CD4-positive, alpha-beta T cell (primary cell): Measurements from ENCODE around the gene KRT33B. TPM values are rescaled to one million over a fixed set of nuclear protein-coding genes. Genes with fewer than 3 reads are reported as not detected.

Experiments used
- ATAC-seq: fragments of 200-7000 bp; cut with Tn5 transposase; one replicate; pipeline ENCODE4 v1.10.0; 2022; ENCODE audit warnings: mild to moderate bottlenecking; ENCODE audit not compliant: poor library complexity
- CTCF ChIA-PET: fragments of 350-600 bp; sonication (Branson Sonifier 250); formaldehyde crosslinking; loops from one replicate; lab custom pipeline; 2021; ENCODE audit warnings: antibody characterized with exemption, inconsistent platforms; lab: Charles Lee
- POLR2A ChIA-PET: fragments of 350-600 bp; sonication (Branson Sonifier 250); formaldehyde crosslinking; loops from one replicate; lab custom pipeline; 2021; ENCODE audit warnings: antibody characterized with exemption, inconsistent platforms; lab: Charles Lee
- DNase-seq, 14 experiments: peaks; one replicate each; pipeline ENCODE4 v3.0.0-alpha.2; 2013 to 2020; ENCODE audit warnings: mixed read lengths in 2 of 14
- H3K27ac ChIP-seq, 2 donors: one replicate each; pipeline versions ENCODE4 v1.5.1 to v1.7.0; 2013; ENCODE audit warnings: low read length in 2 of 2, low read depth in 1 of 2, mild to moderate bottlenecking in 1 of 2
- H3K27me3 ChIP-seq, 2 experiments: 1 replicate in 1 of 2; 2 replicates in 1 of 2; pipeline versions ENCODE4 v1.6.1 to v1.7.0; 2013; ENCODE audit warnings: low read length in 2 of 2, control low read depth in 1 of 2, mild to moderate bottlenecking in 1 of 2, moderate library complexity in 1 of 2; ENCODE audit not compliant: insufficient read depth in 2 of 2, control insufficient read depth in 1 of 2
- H3K36me3 ChIP-seq: one replicate; pipeline ENCODE4 v1.6.1; 2013; ENCODE audit warnings: low read length, control low read depth; ENCODE audit not compliant: insufficient read depth
- H3K4me1 ChIP-seq: one replicate; pipeline ENCODE4 v1.6.1; 2013; ENCODE audit warnings: low read length, control low read depth; ENCODE audit not compliant: insufficient read depth
- H3K4me3 ChIP-seq: one replicate; pipeline ENCODE4 v1.5.1; 2013; ENCODE audit warnings: mild to moderate bottlenecking, low read length, moderate library complexity
- H3K9me3 ChIP-seq, 2 experiments: 1 replicate in 1 of 2; 2 replicates in 1 of 2; pipeline versions ENCODE4 v1.6.1 to v1.7.0; 2013; ENCODE audit warnings: low read length in 2 of 2, mild to moderate bottlenecking in 2 of 2, control low read depth in 1 of 2, moderate library complexity in 1 of 2; ENCODE audit not compliant: control insufficient read depth in 1 of 2, insufficient read depth in 1 of 2
- H3K27ac Mint-ChIP-seq: one replicate; pipeline ENCODE4 v1.8.0; 2020; ENCODE audit warnings: mixed read lengths
- H3K27me3 Mint-ChIP-seq: one replicate; pipeline ENCODE4 v1.8.0; 2021; ENCODE audit warnings: mixed read lengths
- H3K36me3 Mint-ChIP-seq: one replicate; pipeline ENCODE4 v1.8.0; 2021; ENCODE audit warnings: low read depth, mixed read lengths
- H3K4me1 Mint-ChIP-seq: one replicate; pipeline ENCODE4 v1.8.0; 2021; ENCODE audit warnings: low read depth, mixed read lengths
- H3K4me3 Mint-ChIP-seq: one replicate; pipeline ENCODE4 v1.8.0; 2020; ENCODE audit warnings: mild to moderate bottlenecking, mixed read lengths
- H3K9me3 Mint-ChIP-seq: one replicate; pipeline ENCODE4 v1.8.0; 2020; ENCODE audit warnings: mixed read lengths
- intact Hi-C, 2 experiments: fragments of 100-400 bp; cut with DNase I in 1 of 2; cut with micrococcal nuclease in 1 of 2; formaldehyde crosslinking; loops; one replicate each; pipeline versions ENCODE4 v1.15.1 to v1.9.0; 2023 to 2025; cut with DNase I, micrococcal nuclease
- total RNA-seq, 174 experiments: library from RNA in 2 of 174; stranded (reverse) in 2 of 174; gene quantifications; one replicate each; pipeline ENCODE4 v1.2.3 and lab custom pipeline; 2021 to 2026
- TF ChIP-seq, protein P1 (sequence below): fragments of 200-600 bp; IDR thresholded peaks from one replicate; pipeline ENCODE4 v1.8.0; 2022; ENCODE audit warnings: antibody characterized with exemption, mild to moderate bottlenecking

KRT33B gene
- total RNA-seq, 2 experiments from 2014 or later: not detected

DNA sequence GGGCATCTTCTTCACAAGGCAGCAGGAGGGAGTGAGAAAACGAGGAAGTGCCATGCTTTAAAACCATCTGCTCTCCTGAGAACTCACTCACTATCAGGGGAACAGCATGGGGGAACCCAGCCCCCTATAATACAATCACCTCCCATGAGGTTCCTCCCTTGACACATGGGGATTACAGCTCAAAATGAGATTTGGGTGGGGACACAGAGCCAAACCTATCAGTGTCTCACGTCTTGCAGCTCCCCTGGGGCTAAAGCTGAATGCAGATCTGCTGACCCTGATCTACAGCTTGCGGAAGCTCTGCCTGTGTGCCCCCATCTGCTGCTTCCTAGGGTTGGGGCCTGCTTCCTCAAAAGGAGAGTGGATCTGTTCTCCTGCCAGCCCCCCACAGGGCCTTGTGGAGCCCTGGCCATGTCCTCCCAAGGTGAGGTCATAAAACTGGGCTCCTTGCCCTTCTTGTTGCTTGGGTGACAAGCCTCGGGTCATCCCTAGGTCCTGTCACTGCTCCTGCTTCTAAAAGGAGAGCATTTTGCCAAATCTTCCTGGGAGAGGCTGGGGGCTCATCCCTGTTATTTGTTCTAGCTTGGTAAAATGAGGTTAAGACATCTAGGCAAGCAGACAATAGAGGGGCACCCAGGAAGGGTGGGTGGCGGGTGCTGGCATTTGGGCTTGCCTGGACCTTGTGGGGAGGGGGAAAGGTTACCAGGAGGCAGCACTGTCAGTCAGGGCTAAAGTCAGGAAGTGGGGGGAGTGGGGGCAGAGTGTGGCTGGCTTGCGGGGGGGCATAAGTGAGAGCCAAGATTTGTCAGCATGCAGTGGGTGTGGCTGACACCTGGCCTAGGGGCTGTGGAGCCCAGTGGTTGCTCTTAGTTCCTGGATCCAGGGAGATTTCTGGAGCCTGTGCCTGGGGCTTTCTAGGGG lies 35.0 kb downstream of the KRT33B start:
- peaks cover 56% of the 10 kb centered on the region for H3K4me1 ChIP-seq

DNA sequence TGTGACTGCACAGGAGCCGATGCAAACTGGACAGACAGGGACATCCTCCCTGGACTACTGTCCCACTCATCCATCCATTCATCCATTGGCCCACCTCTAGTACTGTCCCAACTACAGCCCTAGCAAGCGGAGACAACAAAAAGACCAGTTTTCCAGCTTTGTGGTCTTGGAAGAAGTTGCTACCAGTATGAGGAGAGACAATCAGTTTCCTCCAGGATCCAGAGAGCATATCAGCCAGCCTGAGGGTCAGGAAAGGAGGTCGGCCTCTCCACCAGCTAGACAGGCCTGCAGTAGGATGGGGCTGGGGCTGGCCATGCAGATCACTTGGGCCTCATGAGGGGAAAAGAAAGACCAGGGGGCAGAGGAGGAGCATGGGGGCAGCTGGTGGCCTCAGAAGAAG lies 35.8 kb downstream of the KRT33B start:
- H3K9me3 ChIP-seq: no peaks in the 10 kb centered on the region
- H3K36me3 ChIP-seq: no peaks in the 10 kb centered on the region
- Mint-ChIP-seq H3K9me3 (no peaks in the 10 kb centered on the region), H3K36me3 (no peaks in the 10 kb centered on the region), H3K27me3 (no peaks in the 10 kb centered on the region), H3K4me3 (no peak overlapping the region), H3K27ac (peak overlapping the region; percentile 94), H3K4me1 (peaks cover 59% of the 10 kb centered on the region)
- DNase-seq: no peak
- intact Hi-C loops: no loop called here
- POLR2A ChIA-PET: interaction anchor here (2.1 kb wide), 1 partner anchor 25 kb away, joined by 6 read pairs; no protein-coding TSS in a partner anchor
- TF ChIP-seq, protein P1, sequence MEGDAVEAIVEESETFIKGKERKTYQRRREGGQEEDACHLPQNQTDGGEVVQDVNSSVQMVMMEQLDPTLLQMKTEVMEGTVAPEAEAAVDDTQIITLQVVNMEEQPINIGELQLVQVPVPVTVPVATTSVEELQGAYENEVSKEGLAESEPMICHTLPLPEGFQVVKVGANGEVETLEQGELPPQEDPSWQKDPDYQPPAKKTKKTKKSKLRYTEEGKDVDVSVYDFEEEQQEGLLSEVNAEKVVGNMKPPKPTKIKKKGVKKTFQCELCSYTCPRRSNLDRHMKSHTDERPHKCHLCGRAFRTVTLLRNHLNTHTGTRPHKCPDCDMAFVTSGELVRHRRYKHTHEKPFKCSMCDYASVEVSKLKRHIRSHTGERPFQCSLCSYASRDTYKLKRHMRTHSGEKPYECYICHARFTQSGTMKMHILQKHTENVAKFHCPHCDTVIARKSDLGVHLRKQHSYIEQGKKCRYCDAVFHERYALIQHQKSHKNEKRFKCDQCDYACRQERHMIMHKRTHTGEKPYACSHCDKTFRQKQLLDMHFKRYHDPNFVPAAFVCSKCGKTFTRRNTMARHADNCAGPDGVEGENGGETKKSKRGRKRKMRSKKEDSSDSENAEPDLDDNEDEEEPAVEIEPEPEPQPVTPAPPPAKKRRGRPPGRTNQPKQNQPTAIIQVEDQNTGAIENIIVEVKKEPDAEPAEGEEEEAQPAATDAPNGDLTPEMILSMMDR: no peak
- no peak for ATAC-seq
- H3K4me1 ChIP-seq: peaks cover 57% of the 10 kb centered on the region
- CTCF ChIA-PET: interaction anchor here (0.8 to 2.5 kb wide), 2 partner anchors 12 to 213 kb away, joined by 3 to 10 read pairs; no protein-coding TSS in a partner anchor
- no peaks in the 10 kb centered on the region for H3K27me3 ChIP-seq
- no peak overlapping the region for H3K4me3 ChIP-seq
- H3K27ac ChIP-seq: no peak overlapping the region

More for the DNA sequence above, 35.0 kb downstream of the KRT33B start:
- H3K9me3 ChIP-seq: no peaks in the 10 kb centered on the region
- Mint-ChIP-seq H3K36me3 (no peaks in the 10 kb centered on the region), H3K27me3 (no peaks in the 10 kb centered on the region), H3K27ac (peak overlapping the region; percentile 94), H3K4me1 (peaks cover 65% of the 10 kb centered on the region), H3K4me3 (peak overlapping the region; percentile 42), H3K9me3 (no peaks in the 10 kb centered on the region)
- no peak overlapping the region for H3K4me3 ChIP-seq
- no peak overlapping the region for H3K27ac ChIP-seq
- TF ChIP-seq, protein P1: no peak
- DNase-seq: peak in 3 of 14 experiments; percentile 32 to 59 (median 37)
- ChIA-PET CTCF (interaction anchor here (0.8 to 2.5 kb wide), 2 partner anchors 13 to 214 kb away, joined by 3 to 10 read pairs; no protein-coding TSS in a partner anchor), POLR2A (interaction anchor here (2.1 kb wide), 1 partner anchor 26 kb away, joined by 6 read pairs; no protein-coding TSS in a partner anchor)
- H3K36me3 ChIP-seq: no peaks in the 10 kb centered on the region
- intact Hi-C loops: loop anchor here in 1 of 2 experiments (5.0 kb wide), 2 partner anchors 43 to 213 kb away; no protein-coding TSS in a partner anchor
- H3K27me3 ChIP-seq: no peaks in the 10 kb centered on the region
- no peak for ATAC-seq

- Mint-ChIP-seq H3K4me1 (peaks cover 58% of the 10 kb centered on the region), H3K27me3 (no peaks in the 10 kb centered on the region), H3K36me3 (no peaks in the 10 kb centered on the region), H3K9me3 (no peaks in the 10 kb centered on the region), H3K4me3 (no peak overlapping the region), H3K27ac (peak overlapping the region; percentile 94)
- Histone ChIP-seq H3K9me3 (no peaks in the 10 kb centered on the region), H3K4me3 (no peak overlapping the region), H3K27me3 (no peaks in the 10 kb centered on the region), H3K27ac (no peak overlapping the region), H3K4me1 (peaks cover 61% of the 10 kb centered on the region), H3K36me3 (no peaks in the 10 kb centered on the region)
- intact Hi-C loops: no loop called here
- ChIA-PET POLR2A (interaction anchor here (2.1 kb wide), 1 partner anchor 25 kb away, joined by 6 read pairs; no protein-coding TSS in a partner anchor), CTCF (interaction anchor here (2.5 kb wide), 1 partner anchor 11 kb away, joined by 10 read pairs; no protein-coding TSS in a partner anchor)
- DNase-seq (no peak), ATAC-seq (no peak)
- TF ChIP-seq, protein P1: no peak
These were observed 36.5 kb downstream of the KRT33B start for GRCh38 chr17:41333098-41333497.
